Measurements from ENCODE around the gene SAMD13.

The SAMD13 gene

DNA sequence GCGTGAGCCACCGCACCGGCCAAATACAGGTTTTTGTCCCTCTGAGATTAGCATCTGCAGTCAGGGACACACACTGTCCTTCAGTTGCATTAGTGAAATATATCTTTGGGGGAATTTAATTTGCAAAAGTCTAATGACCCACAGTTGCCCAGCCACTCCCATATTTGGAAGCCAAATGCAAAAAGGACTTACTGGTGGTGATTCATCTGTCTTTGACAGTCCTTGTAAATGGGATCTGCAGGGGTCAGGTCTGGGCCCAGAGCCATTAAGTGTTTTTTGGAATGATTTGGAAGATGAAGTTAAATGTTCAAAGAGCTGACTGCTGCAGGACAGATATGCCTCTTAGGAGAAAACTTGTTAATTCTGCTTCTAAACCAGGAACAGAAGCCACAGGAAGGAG, 52.2 kb downstream of the SAMD13 start:
- WGBS (ENCODE audit: extremely low coverage, insufficient coverage, low lambda C conversion rate): no CpG with 5 or more reads among the region's 3 CpGs
- H2BK120ac ChIP-seq (ENCODE audit: low read depth, low read length): no peak overlapping the region
- H2AK5ac ChIP-seq (ENCODE audit: low read length): no peak overlapping the region
- H4K8ac ChIP-seq (ENCODE audit: low read depth, low read length): no peak overlapping the region
- H2BK5ac ChIP-seq (ENCODE audit: low read length): no peak overlapping the region
- H3K79me2 ChIP-seq (ENCODE audit: control insufficient read depth, insufficient read depth, low read length): no peaks in the 10 kb centered on the region
- no peak overlapping the region for H2BK15ac ChIP-seq (replicated peaks; ENCODE audit: low read depth)
- DNase-seq: no peak
- no peak overlapping the region for H3K4me2 ChIP-seq (ENCODE audit: low read length)
- H3K4ac ChIP-seq (ENCODE audit: low read depth, low read length): no peak overlapping the region
- no peaks in the 10 kb centered on the region for H3K36me3 ChIP-seq (ENCODE audit: control insufficient read depth, insufficient read depth, low read length)
- H3K23ac ChIP-seq (ENCODE audit: low read length): no peak overlapping the region
- H3K4me3 ChIP-seq (ENCODE audit: low read length): no peak overlapping the region
- H3K18ac ChIP-seq (ENCODE audit: low read length): no peak overlapping the region
- no peak overlapping the region for H4K5ac ChIP-seq (ENCODE audit: low read length)
- H3K27ac ChIP-seq (ENCODE audit: low read depth, low read length): no peak overlapping the region
- H3K56ac ChIP-seq (ENCODE audit: low read length): no peak overlapping the region
- H3K4me1 ChIP-seq (ENCODE audit: control insufficient read depth, low read depth, low read length): no peaks in the 10 kb centered on the region
- no peaks in the 10 kb centered on the region for H3K27me3 ChIP-seq (ENCODE audit: insufficient read depth, low read length, poor library complexity)
- H3K79me1 ChIP-seq (ENCODE audit: low read length): no peaks in the 10 kb centered on the region
- no peak overlapping the region for H3K9ac ChIP-seq (ENCODE audit: low read length)

GRCh38 chr1:84355556-84355955, 54.0 kb downstream of the SAMD13 start:
- H3K79me1 ChIP-seq (ENCODE audit: low read length): no peaks in the 10 kb centered on the region
- no peaks in the 10 kb centered on the region for H3K27me3 ChIP-seq (ENCODE audit: insufficient read depth, low read length, poor library complexity)
- no peak overlapping the region for H4K5ac ChIP-seq (ENCODE audit: low read length)
- H3K56ac ChIP-seq (ENCODE audit: low read length): no peak overlapping the region
- H3K23ac ChIP-seq (ENCODE audit: low read length): no peak overlapping the region
- H3K4me2 ChIP-seq (ENCODE audit: low read length): no peak overlapping the region
- no peak overlapping the region for H2AK5ac ChIP-seq (ENCODE audit: low read length)
- H3K4ac ChIP-seq (ENCODE audit: low read depth, low read length): no peak overlapping the region
- no peaks in the 10 kb centered on the region for H3K4me1 ChIP-seq (ENCODE audit: control insufficient read depth, low read depth, low read length)
- H2BK5ac ChIP-seq (ENCODE audit: low read length): no peak overlapping the region
- H2BK120ac ChIP-seq (ENCODE audit: low read depth, low read length): no peak overlapping the region
- H3K9ac ChIP-seq (ENCODE audit: low read length): no peak overlapping the region
- no peaks in the 10 kb centered on the region for H3K79me2 ChIP-seq (ENCODE audit: control insufficient read depth, insufficient read depth, low read length)
- no peaks in the 10 kb centered on the region for H3K36me3 ChIP-seq (ENCODE audit: control insufficient read depth, insufficient read depth, low read length)
- no peak overlapping the region for H3K4me3 ChIP-seq (ENCODE audit: low read length)
- no peak overlapping the region for H4K8ac ChIP-seq (ENCODE audit: low read depth, low read length)
- no peak overlapping the region for H3K18ac ChIP-seq (ENCODE audit: low read length)
- H3K27ac ChIP-seq (ENCODE audit: low read depth, low read length): no peak overlapping the region
- no CpG with 5 or more reads among the region's 3 CpGs for WGBS (ENCODE audit: extremely low coverage, insufficient coverage, low lambda C conversion rate)
- peak; percentile 22 for DNase-seq
- no peak overlapping the region for H2BK15ac ChIP-seq (replicated peaks; ENCODE audit: low read depth)

DNA sequence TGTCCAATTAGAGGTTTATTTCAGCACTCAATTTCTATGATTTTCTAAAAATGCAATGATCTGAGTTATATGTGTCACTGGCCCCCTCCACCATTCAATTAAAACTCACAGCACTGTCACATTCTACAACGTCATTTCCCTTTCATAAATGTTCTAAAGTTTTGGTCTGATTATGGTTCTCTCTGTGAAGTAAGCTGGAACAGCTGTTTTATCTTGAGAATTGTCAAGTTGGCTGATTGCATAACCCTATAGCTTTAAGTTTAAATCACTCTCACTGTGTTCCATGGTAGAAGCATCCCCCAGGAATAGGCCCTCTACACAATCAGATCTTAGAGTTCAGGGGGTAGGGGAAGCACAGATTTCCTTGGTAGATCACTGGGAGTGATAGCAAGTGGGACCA, 55.4 kb downstream of the SAMD13 start:
- H3K79me2 ChIP-seq (ENCODE audit: control insufficient read depth, insufficient read depth, low read length): no peaks in the 10 kb centered on the region

DNA sequence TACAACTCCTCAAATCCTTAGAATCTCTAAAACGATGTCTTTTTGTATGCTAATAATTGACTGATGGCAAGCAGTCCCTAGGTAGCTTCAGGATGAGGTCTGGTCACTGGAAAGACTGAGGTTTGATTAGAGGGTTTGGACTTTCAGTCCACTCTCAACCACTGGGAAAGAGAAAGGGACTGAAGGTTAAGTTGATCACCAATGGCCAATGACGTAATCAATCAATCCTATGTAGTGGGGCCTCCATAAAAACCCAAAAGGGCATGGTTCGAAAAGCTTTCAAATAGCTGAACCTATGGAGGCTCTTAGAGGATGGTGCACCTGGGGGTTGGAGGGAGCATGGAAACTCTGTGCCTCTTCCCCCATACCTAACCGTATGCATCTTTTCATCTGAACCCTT, 57.2 kb downstream of the SAMD13 start:
- Histone ChIP-seq H3K4me1 (ENCODE audit: control insufficient read depth, low read depth, low read length) (no peaks in the 10 kb centered on the region), H3K9ac (ENCODE audit: low read length) (no peak overlapping the region), H3K36me3 (ENCODE audit: control insufficient read depth, insufficient read depth, low read length) (no peaks in the 10 kb centered on the region), H4K8ac (ENCODE audit: low read depth, low read length) (no peak overlapping the region), H3K79me1 (ENCODE audit: low read length) (no peaks in the 10 kb centered on the region), H2BK15ac (replicated peaks; ENCODE audit: low read depth) (no peak overlapping the region), H3K27me3 (ENCODE audit: insufficient read depth, low read length, poor library complexity) (no peaks in the 10 kb centered on the region), H3K27ac (ENCODE audit: low read depth, low read length) (no peak overlapping the region), H2BK5ac (ENCODE audit: low read length) (no peak overlapping the region), H3K23ac (ENCODE audit: low read length) (no peak overlapping the region), H4K5ac (ENCODE audit: low read length) (no peak overlapping the region), H2BK120ac (ENCODE audit: low read depth, low read length) (no peak overlapping the region), H2AK5ac (ENCODE audit: low read length) (no peak overlapping the region), H3K79me2 (ENCODE audit: control insufficient read depth, insufficient read depth, low read length) (no peaks in the 10 kb centered on the region), H3K4me3 (ENCODE audit: low read length) (no peak overlapping the region), H3K56ac (ENCODE audit: low read length) (no peak overlapping the region), H3K18ac (ENCODE audit: low read length) (no peak overlapping the region), H3K4me2 (ENCODE audit: low read length) (no peak overlapping the region), H3K4ac (ENCODE audit: low read depth, low read length) (no peak overlapping the region)
- WGBS (ENCODE audit: extremely low coverage, insufficient coverage, low lambda C conversion rate): no CpG with 5 or more reads among the region's 4 CpGs
- DNase-seq: no peak

More for the DNA sequence above, 55.4 kb downstream of the SAMD13 start:
- Histone ChIP-seq H3K18ac (ENCODE audit: low read length) (no peak overlapping the region), H3K36me3 (ENCODE audit: control insufficient read depth, insufficient read depth, low read length) (no peaks in the 10 kb centered on the region), H3K23ac (ENCODE audit: low read length) (no peak overlapping the region), H2AK5ac (ENCODE audit: low read length) (no peak overlapping the region), H3K27me3 (ENCODE audit: insufficient read depth, low read length, poor library complexity) (no peaks in the 10 kb centered on the region), H3K4ac (ENCODE audit: low read depth, low read length) (no peak overlapping the region), H2BK5ac (ENCODE audit: low read length) (no peak overlapping the region), H3K79me1 (ENCODE audit: low read length) (no peaks in the 10 kb centered on the region), H3K4me3 (ENCODE audit: low read length) (no peak overlapping the region), H4K5ac (ENCODE audit: low read length) (no peak overlapping the region), H2BK15ac (replicated peaks; ENCODE audit: low read depth) (no peak overlapping the region), H3K4me2 (ENCODE audit: low read length) (no peak overlapping the region), H3K9ac (ENCODE audit: low read length) (no peak overlapping the region), H4K8ac (ENCODE audit: low read depth, low read length) (no peak overlapping the region), H2BK120ac (ENCODE audit: low read depth, low read length) (no peak overlapping the region), H3K4me1 (ENCODE audit: control insufficient read depth, low read depth, low read length) (no peaks in the 10 kb centered on the region), H3K27ac (ENCODE audit: low read depth, low read length) (no peak overlapping the region), H3K56ac (ENCODE audit: low read length) (no peak overlapping the region)
- WGBS (ENCODE audit: extremely low coverage, insufficient coverage, low lambda C conversion rate): no CpG with 5 or more reads among the region's 1 CpG
- DNase-seq: no peak

- H3K27ac ChIP-seq (ENCODE audit: low read depth, low read length): no peak overlapping the region
- no peaks in the 10 kb centered on the region for H3K79me2 ChIP-seq (ENCODE audit: control insufficient read depth, insufficient read depth, low read length)
- no peak overlapping the region for H2BK5ac ChIP-seq (ENCODE audit: low read length)
- no peak overlapping the region for H3K4me3 ChIP-seq (ENCODE audit: low read length)
- no peak overlapping the region for H3K9ac ChIP-seq (ENCODE audit: low read length)
- no peaks in the 10 kb centered on the region for H3K4me1 ChIP-seq (ENCODE audit: control insufficient read depth, low read depth, low read length)
- no peak overlapping the region for H4K5ac ChIP-seq (ENCODE audit: low read length)
- H2BK15ac ChIP-seq (replicated peaks; ENCODE audit: low read depth): no peak overlapping the region
- DNase-seq: no peak
- no peak overlapping the region for H3K18ac ChIP-seq (ENCODE audit: low read length)
- no peak overlapping the region for H4K8ac ChIP-seq (ENCODE audit: low read depth, low read length)
- H3K27me3 ChIP-seq (ENCODE audit: insufficient read depth, low read length, poor library complexity): no peaks in the 10 kb centered on the region
- no peak overlapping the region for H3K4me2 ChIP-seq (ENCODE audit: low read length)
- no peak overlapping the region for H3K23ac ChIP-seq (ENCODE audit: low read length)
- H3K4ac ChIP-seq (ENCODE audit: low read depth, low read length): no peak overlapping the region
- no peak overlapping the region for H2BK120ac ChIP-seq (ENCODE audit: low read depth, low read length)
- no peaks in the 10 kb centered on the region for H3K36me3 ChIP-seq (ENCODE audit: control insufficient read depth, insufficient read depth, low read length)
- H3K56ac ChIP-seq (ENCODE audit: low read length): no peak overlapping the region
- no CpG with 5 or more reads among the region's 1 CpG for WGBS (ENCODE audit: extremely low coverage, insufficient coverage, low lambda C conversion rate)
- H2AK5ac ChIP-seq (ENCODE audit: low read length): no peak overlapping the region
- H3K79me1 ChIP-seq (ENCODE audit: low read length): no peaks in the 10 kb centered on the region
Measured at GRCh38 chr1:84360316-84360715, 58.8 kb downstream of the SAMD13 start.

DNA sequence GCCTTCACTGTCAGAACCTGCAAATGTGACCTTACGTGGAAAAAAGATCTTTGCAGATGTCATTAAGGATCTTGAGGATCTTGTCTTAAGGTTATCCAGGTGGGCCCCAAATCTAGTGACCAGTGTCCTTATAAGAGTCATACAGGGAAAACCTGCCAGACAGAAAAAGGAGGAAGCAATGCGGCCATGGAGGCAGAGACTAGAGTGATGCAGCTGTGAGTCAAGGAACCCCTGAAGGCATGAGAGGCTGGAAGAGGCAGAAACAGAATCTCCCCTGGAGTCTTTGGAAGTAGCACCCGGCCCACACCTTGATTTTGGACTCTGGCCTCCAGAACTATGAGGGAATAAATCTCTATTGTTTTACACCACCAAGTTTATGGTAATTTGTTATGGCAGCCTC, 60.3 kb downstream of the SAMD13 start:
- no peak overlapping the region for H3K18ac ChIP-seq (ENCODE audit: low read length)
- H3K4me2 ChIP-seq (ENCODE audit: low read length): no peak overlapping the region
- H3K4me1 ChIP-seq (ENCODE audit: control insufficient read depth, low read depth, low read length): no peaks in the 10 kb centered on the region
- no peak overlapping the region for H2BK5ac ChIP-seq (ENCODE audit: low read length)
- no peaks in the 10 kb centered on the region for H3K36me3 ChIP-seq (ENCODE audit: control insufficient read depth, insufficient read depth, low read length)
- H3K4me3 ChIP-seq (ENCODE audit: low read length): no peak overlapping the region
- no CpG with 5 or more reads among the region's 3 CpGs for WGBS (ENCODE audit: extremely low coverage, insufficient coverage, low lambda C conversion rate)
- H3K27ac ChIP-seq (ENCODE audit: low read depth, low read length): no peak overlapping the region
- no peak overlapping the region for H2BK120ac ChIP-seq (ENCODE audit: low read depth, low read length)
- no peak overlapping the region for H3K56ac ChIP-seq (ENCODE audit: low read length)
- H3K79me2 ChIP-seq (ENCODE audit: control insufficient read depth, insufficient read depth, low read length): no peaks in the 10 kb centered on the region
- no peak overlapping the region for H3K9ac ChIP-seq (ENCODE audit: low read length)
- H3K27me3 ChIP-seq (ENCODE audit: insufficient read depth, low read length, poor library complexity): no peaks in the 10 kb centered on the region
- no peak overlapping the region for H2AK5ac ChIP-seq (ENCODE audit: low read length)
- H3K4ac ChIP-seq (ENCODE audit: low read depth, low read length): no peak overlapping the region
- no peak overlapping the region for H3K23ac ChIP-seq (ENCODE audit: low read length)
- no peak overlapping the region for H2BK15ac ChIP-seq (replicated peaks; ENCODE audit: low read depth)
- no peak for DNase-seq
- H4K5ac ChIP-seq (ENCODE audit: low read length): no peak overlapping the region
- H3K79me1 ChIP-seq (ENCODE audit: low read length): no peaks in the 10 kb centered on the region
- H4K8ac ChIP-seq (ENCODE audit: low read depth, low read length): no peak overlapping the region

Measured in mesendoderm (in vitro differentiated cells).